Measurements from ENCODE around the gene KRT15.

The KRT15 gene

GRCh38 chr17:41486809-41487530, 31.7 kb downstream of the KRT15 start:
- no peak for DNase-seq (ENCODE audit: low spot score)
- Histone ChIP-seq H3K4me3 (no peak overlapping the region), H3K27ac (no peak overlapping the region)
- TF ChIP-seq CTCF (IDR thresholded peaks at IDR 0.05) = no peak

GRCh38 chr17:41486316-41486715, 32.4 kb downstream of the KRT15 start:
- no peak for TF ChIP-seq CTCF (IDR thresholded peaks at IDR 0.05)
- DNase-seq (ENCODE audit: low spot score) = no peak
- Histone ChIP-seq H3K4me3 (no peak overlapping the region), H3K27ac (no peak overlapping the region)

GRCh38 chr17:41484920-41485904, 33.5 kb downstream of the KRT15 start:
- H3K4me3 ChIP-seq = no peak overlapping the region
- TF ChIP-seq CTCF (IDR thresholded peaks at IDR 0.05) = no peak
- no peak for DNase-seq (ENCODE audit: low spot score)
- H3K27ac ChIP-seq = no peak overlapping the region

GRCh38 chr17:41483991-41484826, 34.5 kb downstream of the KRT15 start:
- no peak for TF ChIP-seq CTCF (IDR thresholded peaks at IDR 0.05)
- Histone ChIP-seq H3K4me3 (no peak overlapping the region), H3K27ac (no peak overlapping the region)
- no peak for DNase-seq (ENCODE audit: low spot score)

- H3K4me3 ChIP-seq = no peak overlapping the region
- H3K27ac ChIP-seq = no peak overlapping the region
- TF ChIP-seq CTCF (IDR thresholded peaks at IDR 0.05) = no peak
- DNase-seq (ENCODE audit: low spot score) = no peak
These were observed 35.2 kb downstream of the KRT15 start for GRCh38 chr17:41483531-41483930.

- DNase-seq (ENCODE audit: low spot score) = no peak
- H3K27ac ChIP-seq = no peak within 1 kb of the TSS
- TF ChIP-seq CTCF (IDR thresholded peaks at IDR 0.05) = no peak
- H3K4me3 ChIP-seq = no peak within 1 kb of the TSS
These were observed 37.7 kb downstream of the KRT15 start, which contains the start of gene KRT35 for GRCh38 chr17:41481036-41481435. Gene KRT35, minus strand, starts transcription at chr17:41481151. Its CDS starts 54 bp downstream, at chr17:41481097.

Measured in coronary artery (tissue), 2 donors.